Pancreas (tissue), 10 donors: Measurements from ENCODE around the gene CMTM6. TPM values are rescaled to one million over a fixed set of nuclear protein-coding genes. Genes with fewer than 3 reads are reported as not detected.

Experiments used
- ATAC-seq, 4 donors: fragments of 200-7000 bp; cut with Tn5 transposase; one replicate each; pipeline versions ENCODE4 v1.8.0 to v1.9.1; 2020; ENCODE audit warnings: mild to moderate bottlenecking in 4 of 4, moderate library complexity in 4 of 4
- DNase-seq, 6 donors: peaks; one replicate each; pipeline ENCODE4 v3.0.0-alpha.2; 2020
- FAIRE-seq: peaks from 2 replicates; lab custom pipeline; 2012; peaks lifted over from hg19 to GRCh38; lab: Jason Lieb, UNC
- H3K27ac ChIP-seq, 4 donors: fragments of 200-600 bp; sonication (generic); 1 replicate in 3 of 4; 2 replicates in 1 of 4; pipeline versions ENCODE4 v1.5.0 to v1.8.0; 2020
- H3K27me3 ChIP-seq, 4 donors: fragments of 200-600 bp; one replicate each; pipeline ENCODE4 v1.8.0; 2021
- H3K36me3 ChIP-seq, 3 donors: fragments of 200-600 bp; sonication (generic) in 1 of 3; one replicate each; pipeline versions ENCODE4 v1.5.0 to v1.8.0; 2020 to 2021
- H3K4me1 ChIP-seq, 3 donors: fragments of 200-600 bp; one replicate each; pipeline ENCODE4 v1.8.0; 2021
- H3K4me3 ChIP-seq, 4 donors: fragments of 200-600 bp; sonication (generic) in 2 of 4; one replicate each; pipeline versions ENCODE4 v1.5.0 to v1.8.0; 2020 to 2021
- H3K9me3 ChIP-seq, 4 donors: fragments of 200-600 bp; one replicate each; pipeline ENCODE4 v1.8.0; 2021
- CTCF ChIP-seq, 4 donors: fragments of 200-600 bp; sonication (generic) in 3 of 4; IDR thresholded peaks; one replicate each; pipeline versions ENCODE4 v1.5.0 to v1.8.0; 2021; ENCODE audit warnings: antibody characterized with exemption in 4 of 4
- WGBS, 2 donors: extraction: QIAGEN DNeasy Blood & Tissue Kit; methylation state at CpG; one replicate each; pipeline ENCODE4 v1.1.7; 2013; 5-methylcytosine and 5-hydroxymethylcytosine counted together
- intact Hi-C, 3 donors: fragments of 100-400 bp; cut with DNase I; formaldehyde crosslinking; loops; one replicate each; pipeline versions ENCODE4 v1.11.1 to v1.14.2; 2022
- polyA plus RNA-seq, 2 donors: library from polyadenylated mRNA; stranded (reverse); fragments of 200-250 nt; gene quantifications; one replicate each; pipeline ENCODE4 v1.2.3, GENCODE V29; 2013
- total RNA-seq, 6 donors: library from RNA; stranded (reverse); fragmentation: NEBNext Ultra II Directional in 4 of 6; extraction: Animal tissue kit (Norgen Biotek cat#: 25700) in 4 of 6; gene quantifications; one replicate each; pipeline versions ENCODE4 v1.2.1 to v1.2.4, GENCODE V29; 2021 to 2023
- donor health status: healthy with polysubstance abuse.
- donor health status: DM: no; HTN: no; CAD: no; lungs with moderate emphysema.
- donor health status: DM: no; HTN: no; CAD: no.
- donor health status: control.
- donor health status: control.
- donor health status: Bipolar disorder and iron deficiency.
- donor health status: DM: yes; HTN: yes; CAD: no.
- donor health status: DM: no; HTN: no; CAD: no.
- donor health status: DM: no; HTN: no; CAD: no.
- donor health status: DM: yes; HTN: yes; CAD: no.

Gene CMTM6
- total and polyA plus RNA-seq, 8 donors: 8.4 to 34.0 (median 13.7) TPM

GRCh38 chr3:32455609-32456428 is 46.8 kb downstream of the CMTM6 start:
- Histone ChIP-seq H3K4me1 (no peaks in the 10 kb centered on the region), H3K27me3 (no peaks in the 10 kb centered on the region), H3K4me3 (no peak overlapping the region), H3K27ac (no peak overlapping the region), H3K36me3 (no peaks in the 10 kb centered on the region), H3K9me3 (no peaks in the 10 kb centered on the region)
- ATAC-seq: no peak
- TF ChIP-seq CTCF (IDR thresholded peaks at IDR 0.05): no peak
- 89 to 90% methylated on average over 15 of the region's 15 CpGs for WGBS, 2 donors
- DNase-seq: no peak
- intact Hi-C loops: no loop called here
- FAIRE-seq: no peak

GRCh38 chr3:32454731-32455608 is 47.7 kb downstream of the CMTM6 start:
- Histone ChIP-seq H3K27me3 (no peaks in the 10 kb centered on the region), H3K9me3 (no peaks in the 10 kb centered on the region), H3K4me3 (no peak overlapping the region), H3K4me1 (no peaks in the 10 kb centered on the region), H3K36me3 (no peaks in the 10 kb centered on the region), H3K27ac (no peak overlapping the region)
- WGBS, 2 donors: 75 to 80% methylated on average over 15 of the region's 15 CpGs
- TF ChIP-seq CTCF (IDR thresholded peaks at IDR 0.05): no peak
- ATAC-seq: peak in 3 of 4 donors; percentile 17 to 58 (median 48)
- DNase-seq: no peak
- FAIRE-seq: no peak
- intact Hi-C loops: no loop called here

GRCh38 chr3:32454111-32454510 is 48.5 kb downstream of the CMTM6 start:
- Histone ChIP-seq H3K9me3 (no peaks in the 10 kb centered on the region), H3K27ac (no peak overlapping the region), H3K36me3 (no peaks in the 10 kb centered on the region), H3K4me1 (no peaks in the 10 kb centered on the region), H3K27me3 (no peaks in the 10 kb centered on the region), H3K4me3 (no peak overlapping the region)
- FAIRE-seq: no peak
- peak in 1 of 6 donors; percentile 4 for DNase-seq
- 80 to 83% methylated on average over 6 of the region's 6 CpGs for WGBS, 2 donors
- intact Hi-C loops: no loop called here
- no peak for ATAC-seq
- TF ChIP-seq CTCF (IDR thresholded peaks at IDR 0.05): no peak

GRCh38 chr3:32453346-32453745 is 49.3 kb downstream of the CMTM6 start:
- DNase-seq (peak in 1 of 6 donors; percentile 3), FAIRE-seq (no peak), ATAC-seq (no peak)
- TF ChIP-seq CTCF (IDR thresholded peaks at IDR 0.05): no peak
- Histone ChIP-seq H3K27ac (no peak overlapping the region), H3K4me3 (no peak overlapping the region), H3K9me3 (no peaks in the 10 kb centered on the region), H3K27me3 (no peaks in the 10 kb centered on the region), H3K4me1 (no peaks in the 10 kb centered on the region), H3K36me3 (no peaks in the 10 kb centered on the region)
- WGBS, 2 donors: 93 to 97% methylated on average over 5 of the region's 5 CpGs
- intact Hi-C loops: no loop called here
